Stimulated activated CD4-positive, alpha-beta T cell treated with anti-CD3 and anti-CD28 coated beads, Interleukin-4, amount 100 ng/mL, for 48 hours (primary cell): ENCODE results near the gene MYO3B.
"Not testable (repeated sequence)": the region's sequence is repeated elsewhere in the genome, so short reads cannot be mapped to it uniquely, and the experiment has no call there.

Experiments
- DNase-seq, 2 donors: peaks; one replicate each; pipeline ENCODE4 v3.0.0-alpha.2; 2020; ENCODE audit warnings: low read depth in 2 of 2

MYO3B gene

DNA sequence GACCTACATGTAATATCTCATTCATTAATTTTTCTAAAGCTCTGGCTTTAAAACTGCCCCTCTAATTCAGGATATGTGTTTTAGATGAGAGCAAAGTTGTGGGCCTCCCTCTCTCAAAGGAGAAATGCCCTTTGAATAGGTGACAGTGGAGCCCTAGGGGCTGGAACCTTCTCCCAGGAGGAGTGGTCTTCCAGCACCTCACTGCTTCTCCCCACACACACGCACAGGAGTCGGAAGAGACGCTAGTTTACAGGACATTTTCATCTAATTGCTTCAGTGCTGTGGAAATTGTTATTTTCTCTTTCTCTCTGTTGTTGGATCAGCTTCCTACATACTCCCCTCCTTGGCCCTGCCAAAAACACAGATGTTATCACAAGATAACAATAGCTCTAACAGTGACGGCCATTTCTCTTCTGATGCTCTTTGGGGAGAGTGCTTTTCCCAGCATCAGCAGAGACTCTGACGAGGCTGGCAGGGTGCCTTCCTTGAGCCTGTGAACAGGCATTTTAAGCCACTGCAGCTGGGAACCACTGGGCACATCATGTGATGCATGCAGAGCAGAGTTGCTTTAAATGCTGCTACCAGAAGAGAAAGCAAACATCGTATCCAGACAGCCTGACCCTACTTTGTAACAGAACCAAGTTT lies 327.8 kb downstream of the MYO3B start:
- no peak for DNase-seq

GRCh38 chr2:170509452-170510193 lies 331.7 kb downstream of the MYO3B start:
- DNase-seq, result peak in 1 of 2 donors; percentile 4

DNA sequence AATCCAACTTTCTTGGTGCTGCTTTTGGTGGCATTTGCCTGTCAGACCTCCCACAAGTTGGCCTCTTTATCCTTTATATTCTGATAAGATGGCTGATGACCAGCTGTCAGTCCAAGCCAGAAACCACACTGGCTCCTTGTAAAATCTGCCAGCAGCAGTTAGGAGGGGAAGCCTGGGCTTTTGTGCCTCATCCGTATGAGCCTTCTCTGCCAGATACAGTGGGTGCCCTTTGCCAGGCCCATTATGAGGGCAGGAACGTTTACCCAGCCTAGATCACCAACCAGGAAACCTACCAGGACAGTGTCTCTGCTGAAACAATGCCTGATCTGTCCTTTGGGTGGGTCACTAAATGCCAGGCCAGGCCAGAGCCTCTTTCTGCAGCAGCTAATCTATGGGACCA lies 334.3 kb downstream of the MYO3B start:
- no peak for DNase-seq

GRCh38 chr2:170514140-170514539 lies 336.2 kb downstream of the MYO3B start:
- DNase-seq, result no peak

DNA sequence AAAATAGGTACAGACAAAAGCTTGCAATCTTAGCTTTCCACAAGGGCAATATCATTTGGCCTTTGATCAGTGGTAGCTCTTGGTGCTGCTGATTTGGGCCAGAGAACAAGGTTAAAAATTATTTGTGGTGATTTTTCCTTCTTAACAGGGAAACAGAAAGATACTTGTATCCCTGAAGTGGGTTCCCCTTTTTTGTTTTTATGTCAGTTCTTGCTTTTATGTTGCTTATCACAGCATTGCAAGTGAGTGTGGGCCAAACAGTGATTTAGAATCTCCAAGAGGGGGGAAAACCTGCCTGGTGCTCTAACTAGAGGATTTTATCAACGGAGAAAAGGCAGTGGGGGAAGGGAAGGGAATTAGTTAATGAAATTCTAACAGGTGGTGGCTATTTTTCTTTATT lies 339.6 kb downstream of the MYO3B start:
- no peak for DNase-seq

DNA sequence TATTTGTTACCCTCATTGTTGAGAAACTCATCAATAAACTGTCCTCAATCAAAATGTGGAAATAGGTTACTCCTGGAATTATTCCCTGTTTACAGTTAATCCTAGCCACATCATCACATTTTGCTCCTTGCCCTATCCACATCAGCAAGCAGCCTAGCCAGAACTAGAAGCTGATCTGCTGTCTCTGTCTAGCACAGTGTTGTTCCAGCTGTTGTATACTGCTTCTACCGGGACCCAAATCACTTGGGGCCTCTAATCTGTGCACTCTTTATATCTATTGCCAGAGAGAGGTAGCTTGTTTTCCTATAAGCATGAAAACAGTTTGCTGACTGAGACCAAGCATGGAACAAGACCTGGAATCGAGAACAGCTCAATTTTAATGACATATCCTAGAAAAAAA lies 341.0 kb downstream of the MYO3B start:
- no peak for DNase-seq

DNA sequence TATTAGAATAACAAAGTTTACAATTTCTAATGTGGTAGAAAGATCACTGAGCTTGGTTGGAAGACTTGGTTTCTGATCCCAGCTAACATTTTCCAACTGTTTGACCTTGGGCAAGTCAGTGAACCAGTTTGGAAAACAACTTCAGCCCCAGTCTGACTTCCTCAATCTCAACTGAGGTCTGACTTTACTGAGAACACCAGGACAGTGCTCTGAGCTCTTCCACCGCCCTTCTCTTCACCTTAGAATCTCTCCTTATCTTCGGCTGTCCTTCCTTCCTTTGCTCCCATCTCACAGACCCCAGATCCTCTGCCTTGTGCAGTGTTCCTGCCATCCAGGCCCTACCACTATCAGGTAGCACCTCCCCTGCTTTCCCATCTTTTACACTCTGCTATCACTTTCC lies 343.4 kb downstream of the MYO3B start:
- no peak for DNase-seq

DNA sequence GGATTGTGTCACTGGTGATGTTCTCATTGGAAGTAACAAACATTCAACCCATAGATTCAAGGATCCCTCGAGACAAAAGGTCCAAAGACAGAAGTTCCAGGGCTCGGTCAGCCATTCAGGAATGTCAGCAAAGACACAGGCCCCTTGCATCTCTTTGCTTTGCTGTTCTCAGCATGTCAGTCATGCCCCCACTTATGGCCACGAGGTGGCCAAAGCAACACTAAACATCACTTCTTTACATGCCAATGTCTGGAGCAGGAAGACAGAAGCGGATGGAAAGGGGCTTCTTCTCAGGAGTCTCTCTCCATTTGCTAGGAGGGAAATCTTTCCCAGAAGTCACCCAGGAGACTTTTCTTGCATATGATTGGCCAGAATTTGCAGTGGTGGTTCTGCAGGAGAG lies 345.6 kb downstream of the MYO3B start:
- DNase-seq, result no peak

- no peak for DNase-seq
Measured at GRCh38 chr2:170524828-170525565, 347.1 kb downstream of the MYO3B start.

- no peak for DNase-seq
Measured at GRCh38 chr2:170525566-170525900, 347.6 kb downstream of the MYO3B start.

- DNase-seq, result no peak
Measured at GRCh38 chr2:170530284-170530745, 352.4 kb downstream of the MYO3B start.

GRCh38 chr2:170530803-170531564 lies 353.0 kb downstream of the MYO3B start:
- no peak for DNase-seq

GRCh38 chr2:170531876-170532275 lies 353.9 kb downstream of the MYO3B start:
- DNase-seq, result no peak

DNA sequence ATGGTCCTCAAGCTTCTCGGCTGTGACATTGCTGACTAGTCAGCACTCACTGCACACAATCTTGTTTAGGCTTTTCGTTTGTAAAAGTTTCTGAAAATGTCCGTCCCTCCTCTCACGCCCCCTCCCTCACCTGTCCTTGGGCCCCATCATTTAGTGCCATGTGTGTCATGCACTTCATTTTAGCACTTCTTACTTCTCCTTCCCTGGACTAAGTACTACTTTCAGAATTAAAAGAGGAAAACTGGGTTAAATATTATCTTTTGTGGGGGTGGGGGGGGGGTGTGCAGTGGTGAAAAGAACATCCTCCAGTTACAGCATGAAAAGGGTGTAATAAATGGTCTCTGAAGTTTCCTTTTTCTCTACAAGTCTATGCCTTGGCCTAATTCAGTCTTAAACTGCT lies 355.2 kb downstream of the MYO3B start:
- DNase-seq, result no peak

GRCh38 chr2:170535552-170535951 lies 357.6 kb downstream of the MYO3B start:
- no peak for DNase-seq

DNA sequence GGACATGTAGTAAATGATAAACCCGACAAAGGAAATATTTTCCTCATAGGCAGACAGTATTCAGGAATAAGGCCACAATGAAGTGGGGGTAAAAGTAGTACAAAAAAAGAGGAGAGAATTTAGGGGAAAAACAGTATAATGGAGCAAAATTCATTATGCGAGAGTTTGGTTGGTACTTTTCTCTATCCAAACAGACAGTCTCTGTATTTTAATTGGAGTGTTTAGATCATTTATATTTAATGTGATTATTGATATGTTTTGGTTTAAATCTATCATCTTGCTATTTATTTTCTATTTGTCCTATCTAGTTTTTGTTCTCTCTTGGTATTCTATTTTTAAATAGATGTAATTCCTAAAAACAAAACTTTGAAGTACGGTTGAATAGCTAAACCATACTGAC lies 366.9 kb downstream of the MYO3B start:
- DNase-seq, result no peak

DNA sequence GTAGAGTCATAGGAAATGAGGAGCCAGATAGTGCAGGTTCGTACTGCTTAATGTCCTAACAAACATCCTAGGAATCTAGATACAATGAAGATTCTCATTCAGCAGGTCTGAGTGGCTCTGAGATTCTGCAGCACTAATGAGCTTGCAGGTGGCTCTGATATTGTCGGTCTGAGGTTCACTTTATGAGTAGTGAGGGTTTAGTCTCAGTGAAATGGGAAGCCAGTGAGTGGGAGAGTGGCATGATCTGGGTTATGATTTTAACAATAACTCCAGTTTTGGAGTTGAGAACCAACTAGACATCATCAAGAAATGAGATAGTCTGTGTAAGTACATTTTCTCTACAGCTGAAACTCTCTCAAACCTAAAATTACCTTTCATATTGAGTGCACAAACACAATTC lies 370.4 kb downstream of the MYO3B start:
- DNase-seq, result no peak

- DNase-seq, result no peak
Measured at GRCh38 chr2:170550501-170550900, 372.6 kb downstream of the MYO3B start.

DNA sequence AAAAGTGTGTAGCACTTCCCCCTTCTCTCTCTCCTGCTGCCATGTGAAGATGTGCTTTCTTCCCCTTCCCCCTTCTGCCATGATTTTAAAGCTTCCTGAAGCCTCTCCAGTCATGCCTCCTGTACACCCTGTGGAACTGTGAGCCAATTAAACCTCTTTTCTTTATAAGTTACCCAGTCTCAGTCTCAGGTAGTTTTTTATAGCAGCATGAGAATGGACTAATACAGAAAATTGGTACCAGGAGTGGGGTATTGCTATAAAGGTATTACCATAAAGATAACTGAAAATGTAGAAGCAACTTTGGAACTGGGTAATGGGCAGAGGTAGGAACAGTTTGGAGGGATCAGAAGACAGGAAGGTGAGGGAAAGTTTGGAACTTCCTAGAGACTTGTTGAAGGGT lies 374.0 kb downstream of the MYO3B start:
- not testable (repeated sequence) for DNase-seq

GRCh38 chr2:170553748-170554147 lies 375.8 kb downstream of the MYO3B start:
- DNase-seq, result no peak

GRCh38 chr2:170554278-170554955 lies 376.5 kb downstream of the MYO3B start:
- DNase-seq, result no peak

DNA sequence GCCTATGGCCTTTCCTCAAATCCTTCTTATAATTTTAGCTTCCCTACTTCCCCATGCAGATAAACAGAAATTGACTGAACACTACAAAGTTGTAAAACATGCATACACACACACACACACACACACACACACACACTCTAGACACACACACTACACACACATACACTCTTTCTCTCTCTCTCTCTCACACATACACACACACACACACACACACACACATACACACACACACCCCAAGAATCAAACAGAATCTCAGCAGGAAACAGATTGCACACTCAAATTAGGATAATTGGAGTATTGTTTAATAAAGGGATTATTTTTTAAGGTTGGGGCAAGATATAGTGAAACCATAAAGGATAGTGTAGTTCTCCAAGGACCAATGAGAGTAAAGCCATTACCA lies 385.0 kb downstream of the MYO3B start:
- DNase-seq, result no peak
